Measurements from ENCODE around the gene ATXN10. TPM values are rescaled to one million over a fixed set of nuclear protein-coding genes. Genes with fewer than 3 reads are reported as not detected.

The ATXN10 gene
- total and polyA plus RNA-seq, 10 of the 15 experiments (the other 5 are each of a cell fraction or from before 2014, with no cell fraction given) = 29.2 to 249 (median 146) TPM

- Histone ChIP-seq H3K36me3 (ENCODE audit: control insufficient read depth in 2 of 2, insufficient read depth in 2 of 2, low read length in 1 of 2) (peaks cover 4 to 23% of the 10 kb centered on the region in 2 experiments; a peak in 3 of 4 replicates), H3K9ac (ENCODE audit: control insufficient read depth, insufficient read depth, low read length) (no peak overlapping the region), H3K27ac (ENCODE audit: control insufficient read depth, insufficient read depth) (no peak overlapping the region), H3K27me3 (replicated peaks in 1 of 2; ENCODE audit: control insufficient read depth in 2 of 2, insufficient read depth in 2 of 2, low read length in 1 of 2) (no peaks in the 10 kb centered on the region), H4K20me1 (ENCODE audit: control insufficient read depth, insufficient read depth) (no peaks in the 10 kb centered on the region), H2AFZ (ENCODE audit: control insufficient read depth, low read depth, low read length) (no peak overlapping the region), H3K4me2 (ENCODE audit: control insufficient read depth, insufficient read depth) (no peak overlapping the region), H3K4me1 (ENCODE audit: control insufficient read depth, insufficient read depth, low read length) (no peaks in the 10 kb centered on the region), H3K4me3 (no peak overlapping the region), H3K79me2 (ENCODE audit: control insufficient read depth, insufficient read depth, low read length) (no peaks in the 10 kb centered on the region), H3K9me3 (replicated peaks; ENCODE audit: control insufficient read depth, insufficient read depth, low read length) (peaks cover 1% of the 10 kb centered on the region; the same call in 2 of the 3 replicates)
- ChIA-PET SMC1A (ENCODE audit: uncharacterized antibody, unreplicated experiment) (no interaction called here), POLR2A (no interaction called here), CTCF (no interaction called here), RAD21 (ENCODE audit: unreplicated experiment) (no interaction called here)
- DNase-seq (ENCODE audit: low read depth, low spot score) (no peak), FAIRE-seq (no peak), ATAC-seq (no peak)
- no TSS peak for BruUV-seq (replicated peaks)
- in situ Hi-C loops (cut with MboI) (no loop called here), intact Hi-C loops (cut with micrococcal nuclease; ENCODE audit: unreplicated experiment) (no loop called here)
- WGBS (ENCODE audit: insufficient coverage, insufficient replicate concordance, low lambda C conversion rate, missing lambda C conversion rate) = 98% methylated on average over 3 of the region's 3 CpGs
- no peak for TF ChIP-seq ZBTB33 (IDR thresholded peaks at IDR 0.05)
- TF ChIP-seq TCF7 (IDR thresholded peaks at IDR 0.05; ENCODE audit: borderline replicate concordance) = no peak
- TF ChIP-seq LARP7 (IDR thresholded peaks at IDR 0.05) = no peak
- TF ChIP-seq SKIL (IDR thresholded peaks at IDR 0.05; ENCODE audit: low read depth, poor library complexity, severe bottlenecking) = no peak
- TF ChIP-seq YBX1 (IDR thresholded peaks at IDR 0.05) = no peak
- TF ChIP-seq RB1 (IDR thresholded peaks at IDR 0.05; ENCODE audit: borderline replicate concordance) = no peak
- TF ChIP-seq PKNOX1 (IDR thresholded peaks at IDR 0.05) = no peak
- TF ChIP-seq REST (IDR thresholded peaks at IDR 0.05; ENCODE audit: low read depth, low read length) = peak; percentile 81; the same call in 1 of the 2 replicates
- TF ChIP-seq SUZ12 (IDR thresholded peaks at IDR 0.05; ENCODE audit: unreplicated experiment) = no peak
- no peak for TF ChIP-seq RBBP5 (conservative IDR thresholded peaks at IDR 0.05)
- TF ChIP-seq E4F1 (IDR thresholded peaks at IDR 0.05; ENCODE audit: borderline replicate concordance, partially characterized antibody) = no peak
- TF ChIP-seq CHD4 (IDR thresholded peaks at IDR 0.05) = no peak
- no peak for TF ChIP-seq ZNF207 (IDR thresholded peaks at IDR 0.05; ENCODE audit: borderline replicate concordance)
- TF ChIP-seq YY1 (IDR thresholded peaks at IDR 0.05; ENCODE audit: low read depth, low read length) = peak; percentile 55; the same call in 1 of the 2 replicates
Observed at GRCh38 chr22:45846952-45847351, 175.3 kb downstream of the ATXN10 start.

All from GM12878 (cell line).